Upper lobe of left lung (tissue), 6 donors: ENCODE measurements around the gene ITGAX. TPM values are rescaled to one million over a fixed set of nuclear protein-coding genes. Genes with fewer than 3 reads are reported as not detected.

ENCODE experiments used
- ATAC-seq, 2 donors: fragments of 200-7000 bp; cut with Tn5 transposase; one replicate each; pipeline ENCODE4 v1.9.1; 2022; ENCODE audit warnings: mild to moderate bottlenecking in 2 of 2, moderate library complexity in 2 of 2; ENCODE audit not compliant: low FRiP score in 2 of 2
- DNase-seq, 2 donors: peaks; one replicate each; pipeline ENCODE4 v3.0.0-alpha.2; 2019 to 2020
- H3K27ac ChIP-seq, 4 donors: fragments of 200-600 bp; sonication (generic); one replicate each; pipeline ENCODE4 v1.5.1; 2016 to 2019
- H3K27me3 ChIP-seq, 4 donors: fragments of 200-600 bp; sonication (generic); one replicate each; pipeline ENCODE4 v1.5.1; 2017 to 2019
- H3K36me3 ChIP-seq, 4 donors: fragments of 200-600 bp; sonication (generic); one replicate each; pipeline ENCODE4 v1.5.1; 2016 to 2019
- H3K4me1 ChIP-seq, 4 donors: fragments of 200-600 bp; sonication (generic); one replicate each; pipeline ENCODE4 v1.5.1; 2018 to 2019
- H3K4me3 ChIP-seq, 4 donors: fragments of 200-600 bp; sonication (generic); one replicate each; pipeline ENCODE4 v1.5.1; 2017 to 2019; ENCODE audit warnings: mild to moderate bottlenecking in 2 of 4, moderate library complexity in 1 of 4
- H3K9me3 ChIP-seq, 4 donors: fragments of 200-600 bp; sonication (generic); one replicate each; pipeline ENCODE4 v1.5.1; 2018 to 2019
- CTCF ChIP-seq, 6 experiments: fragments of 450-650 bp in 4 of 6; fragments of 200-600 bp in 2 of 6; sonication (generic) in 2 of 6; IDR thresholded peaks; one replicate each; pipeline ENCODE4 v1.5.1; 2016 to 2019; ENCODE audit warnings: antibody characterized with exemption in 6 of 6
- EP300 ChIP-seq, 4 donors: sonication (generic); formaldehyde crosslinking; IDR thresholded peaks; one replicate each; pipeline ENCODE4 v1.5.1; 2017; ENCODE audit warnings: antibody characterized with exemption in 4 of 4, control low read depth in 2 of 4
- POLR2A ChIP-seq, 4 donors: fragments of 450-650 bp; IDR thresholded peaks; one replicate each; pipeline ENCODE4 v1.5.1; 2016 to 2017; ENCODE audit warnings: antibody characterized with exemption in 4 of 4, mild to moderate bottlenecking in 2 of 4
- POLR2AphosphoS5 ChIP-seq, 2 donors: sonication (generic); formaldehyde crosslinking; IDR thresholded peaks; one replicate each; pipeline ENCODE4 v1.5.1; 2017; ENCODE audit warnings: antibody characterized with exemption in 2 of 2
- WGBS, 2 donors: methylation state at CpG; one replicate each; pipeline ENCODE4 v1.1.5; 2017 to 2018; 5-methylcytosine and 5-hydroxymethylcytosine counted together
- total RNA-seq, 6 donors: library from RNA; depleted of rRNA in 4 of 6; stranded (reverse); fragments of >200 nt in 4 of 6; gene quantifications; one replicate each; pipeline versions ENCODE4 v1.1.0 to v1.2.1, GENCODE V29; 2016 to 2021
- donor health status: DM: no; HTN: no; CAD: no; lungs with moderate emphysema.
- donor health status: DM: no; HTN: yes; CAD: no; lungs with severe emphysema.

Gene ITGAX
- total RNA-seq, 6 donors from 2014 or later, result 24.0 to 318 (median 134) TPM

GRCh38 chr16:31360251-31360650, 5.3 kb downstream of the ITGAX start:
- Histone ChIP-seq H3K4me3 (no peak overlapping the region), H3K9me3 (no peaks in the 10 kb centered on the region), H3K4me1 (no peaks in the 10 kb centered on the region), H3K36me3 (no peaks in the 10 kb centered on the region), H3K27me3 (no peaks in the 10 kb centered on the region), H3K27ac (no peak overlapping the region)
- TF ChIP-seq POLR2A (IDR thresholded peaks at IDR 0.05) (no peak), POLR2AphosphoS5 (IDR thresholded peaks at IDR 0.05) (no peak), CTCF (IDR thresholded peaks at IDR 0.05) (no peak), EP300 (IDR thresholded peaks at IDR 0.05) (no peak)
- WGBS, 2 donors, result 84 to 88% methylated on average over 7 of the region's 7 CpGs
- DNase-seq, result no peak
- peak in 1 of 2 donors; percentile 17 for ATAC-seq

DNA sequence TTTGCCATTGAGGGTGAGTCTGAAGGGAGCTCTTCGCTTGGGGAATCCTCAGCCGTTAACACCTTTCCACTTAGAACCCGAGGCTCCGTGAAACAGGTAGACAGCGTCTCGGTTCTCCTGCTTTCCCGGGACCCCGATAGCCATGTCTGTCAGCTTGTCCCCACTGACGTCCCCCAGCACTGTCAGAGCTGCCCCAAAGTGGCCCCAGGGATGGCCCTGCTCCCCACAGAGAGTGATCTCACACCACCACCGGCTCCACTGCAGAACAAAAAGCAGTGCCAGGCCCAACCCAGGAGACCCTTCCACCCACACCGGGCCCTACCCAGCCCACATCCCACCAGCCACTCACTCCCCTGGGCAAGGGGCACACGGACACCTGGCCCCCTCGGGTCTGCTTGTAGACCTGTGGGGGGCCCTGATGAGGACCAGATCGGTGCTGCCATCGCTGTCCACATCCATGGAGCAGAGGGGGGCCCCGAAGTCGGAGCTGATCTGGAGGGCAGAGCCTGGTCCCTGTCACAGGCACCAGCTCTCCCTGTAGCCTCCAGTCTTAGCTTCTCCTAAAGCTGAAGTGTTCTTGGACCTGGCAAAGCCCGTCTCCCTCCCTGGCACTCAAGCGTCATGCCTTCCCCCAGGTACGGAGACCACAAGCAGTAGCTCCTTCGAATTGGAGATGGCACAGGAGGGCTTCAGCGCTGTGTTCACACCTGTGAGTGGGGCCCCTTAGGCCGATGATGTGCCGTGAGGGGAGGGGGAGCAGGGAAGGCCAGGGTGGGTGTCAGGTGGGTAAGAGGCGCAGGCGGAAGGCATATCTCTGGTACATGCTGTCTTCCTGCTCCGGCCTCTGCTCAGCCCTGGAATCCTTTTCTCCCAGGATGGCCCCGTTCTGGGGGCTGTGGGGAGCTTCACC, 6.5 kb downstream of the ITGAX start:
- H3K4me3 ChIP-seq, result no peak overlapping the region
- H3K36me3 ChIP-seq, result no peaks in the 10 kb centered on the region
- TF ChIP-seq EP300 (IDR thresholded peaks at IDR 0.05), result no peak
- no peak for TF ChIP-seq POLR2A (IDR thresholded peaks at IDR 0.05)
- no peak for TF ChIP-seq CTCF (IDR thresholded peaks at IDR 0.05)
- TF ChIP-seq POLR2AphosphoS5 (IDR thresholded peaks at IDR 0.05), result no peak
- DNase-seq (no peak), ATAC-seq (peak in 1 of 2 donors; percentile 20)
- H3K9me3 ChIP-seq, result no peaks in the 10 kb centered on the region
- H3K4me1 ChIP-seq, result no peaks in the 10 kb centered on the region
- H3K27ac ChIP-seq, result no peak overlapping the region
- no peaks in the 10 kb centered on the region for H3K27me3 ChIP-seq
- 73 to 81% methylated on average over 9 to 28 of the region's 28 CpGs for WGBS, 2 donors

DNA sequence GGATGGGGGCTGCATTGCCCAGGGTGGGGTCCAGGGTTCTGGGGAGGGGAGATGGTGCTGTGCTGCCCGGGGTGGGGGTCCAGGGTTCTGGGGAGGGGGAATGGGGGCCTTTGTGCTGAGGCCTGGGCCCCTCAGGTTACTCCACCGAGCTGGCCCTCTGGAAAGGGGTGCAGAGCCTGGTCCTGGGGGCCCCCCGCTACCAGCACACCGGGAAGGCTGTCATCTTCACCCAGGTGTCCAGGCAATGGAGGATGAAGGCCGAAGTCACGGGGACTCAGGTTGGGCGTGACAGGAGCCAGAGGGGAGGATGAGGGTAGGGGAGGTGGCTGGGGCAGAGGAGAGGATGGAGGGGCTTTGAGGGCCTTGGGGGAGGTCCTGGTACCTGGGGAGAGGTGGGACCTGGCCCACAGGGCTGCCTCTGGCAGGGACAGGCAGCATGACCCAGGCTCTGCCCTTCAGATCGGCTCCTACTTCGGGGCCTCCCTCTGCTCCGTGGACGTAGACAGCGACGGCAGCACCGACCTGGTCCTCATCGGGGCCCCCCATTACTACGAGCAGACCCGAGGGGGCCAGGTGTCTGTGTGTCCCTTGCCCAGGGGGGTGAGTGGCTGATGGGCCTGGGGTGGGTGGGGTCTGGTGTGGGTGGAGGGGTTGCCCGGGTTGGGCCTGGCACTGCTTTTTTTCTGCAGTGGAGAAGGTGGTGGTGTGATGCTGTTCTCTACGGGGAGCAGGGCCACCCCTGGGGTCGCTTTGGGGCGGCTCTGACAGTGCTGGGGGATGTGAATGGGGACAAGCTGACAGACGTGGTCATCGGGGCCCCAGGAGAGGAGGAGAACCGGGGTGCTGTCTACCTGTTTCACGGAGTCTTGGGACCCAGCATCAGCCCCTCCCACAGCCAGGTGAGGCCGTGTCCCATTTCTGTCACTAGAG, 7.8 kb downstream of the ITGAX start:
- Histone ChIP-seq H3K4me1 (no peaks in the 10 kb centered on the region), H3K36me3 (no peaks in the 10 kb centered on the region), H3K4me3 (no peak overlapping the region), H3K27me3 (no peaks in the 10 kb centered on the region), H3K9me3 (no peaks in the 10 kb centered on the region), H3K27ac (no peak overlapping the region)
- peak in 1 of 2 donors; percentile 18 for DNase-seq
- ATAC-seq, result peak in 1 of 2 donors; percentile 4
- TF ChIP-seq EP300 (IDR thresholded peaks at IDR 0.05), result no peak
- TF ChIP-seq POLR2A (IDR thresholded peaks at IDR 0.05), result no peak
- no peak for TF ChIP-seq CTCF (IDR thresholded peaks at IDR 0.05)
- no peak for TF ChIP-seq POLR2AphosphoS5 (IDR thresholded peaks at IDR 0.05)
- WGBS, 2 donors, result 74 to 90% methylated on average over 13 to 25 of the region's 26 CpGs

- Histone ChIP-seq H3K27ac (no peak overlapping the region), H3K9me3 (no peaks in the 10 kb centered on the region), H3K4me3 (no peak overlapping the region), H3K27me3 (no peaks in the 10 kb centered on the region), H3K36me3 (no peaks in the 10 kb centered on the region), H3K4me1 (no peaks in the 10 kb centered on the region)
- TF ChIP-seq POLR2A (IDR thresholded peaks at IDR 0.05) (no peak), CTCF (IDR thresholded peaks at IDR 0.05) (no peak), EP300 (IDR thresholded peaks at IDR 0.05) (no peak), POLR2AphosphoS5 (IDR thresholded peaks at IDR 0.05) (no peak)
- 86 to 92% methylated on average over 8 of the region's 8 CpGs for WGBS, 2 donors
- no peak for ATAC-seq
- DNase-seq, result peak in 1 of 2 donors; percentile 18
These were observed 8.7 kb downstream of the ITGAX start for GRCh38 chr16:31363721-31364120.
